ENCODE results near the gene MPIG6B. TPM values are rescaled to one million over a fixed set of nuclear protein-coding genes. Genes with fewer than 3 reads are reported as not detected.

The MPIG6B gene
- total RNA-seq, 1 experiment from 2014 or later = not detected

DNA sequence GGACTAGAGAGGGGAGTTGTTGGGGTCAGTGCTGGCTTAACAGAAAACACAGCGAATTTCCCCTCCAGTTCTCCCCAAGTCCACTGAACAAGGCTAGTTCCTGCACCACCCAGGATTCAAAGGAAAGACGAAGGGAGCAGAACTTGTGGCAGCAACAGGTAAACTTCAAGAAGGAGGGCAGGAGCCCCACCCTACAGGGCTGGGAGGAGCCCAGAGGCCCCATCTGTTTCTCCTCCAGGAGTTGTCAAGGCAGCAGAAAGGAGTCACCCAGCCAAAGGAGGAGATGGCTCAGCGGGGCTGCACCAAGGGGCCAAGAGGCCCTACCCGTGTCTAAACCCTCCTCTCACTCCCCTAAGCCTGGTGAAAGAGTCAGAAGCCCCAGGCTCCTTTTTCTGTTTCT, 41.0 kb downstream of the MPIG6B start:
- no peak overlapping the region for H3K14ac ChIP-seq (ENCODE audit: insufficient read depth, low read length)
- no peaks in the 10 kb centered on the region for H3K27me3 ChIP-seq (ENCODE audit: insufficient read depth, low read length)
- no peaks in the 10 kb centered on the region; the same call in 1 of the 2 replicates for H3K27me3 Mint-ChIP-seq (ENCODE audit: low read depth)
- DNase-seq = no peak
- H3K4me1 Mint-ChIP-seq = peaks cover 23 to 27% of the 10 kb centered on the region in 2 experiments
- H2AFZ ChIP-seq (ENCODE audit: low read length) = no peak overlapping the region
- H3K79me2 ChIP-seq (ENCODE audit: insufficient read depth, low read length) = no peaks in the 10 kb centered on the region
- H3K36me3 Mint-ChIP-seq (ENCODE audit: insufficient read depth in 1 of 3, low read depth in 3 of 3) = peaks cover 13 to 37% (median 29%) of the 10 kb centered on the region in 3 experiments
- no peak overlapping the region for H3K18ac ChIP-seq (ENCODE audit: insufficient read length, low read depth, low read length)
- H2BK5ac ChIP-seq (ENCODE audit: insufficient read length, low read length) = no peak overlapping the region
- no peaks in the 10 kb centered on the region for H3K4me1 ChIP-seq (ENCODE audit: insufficient read depth, low read length)
- H4K5ac ChIP-seq (ENCODE audit: insufficient read length, low read depth, low read length) = no peak overlapping the region
- WGBS (ENCODE audit: extremely low coverage, insufficient read length, low lambda C conversion rate) = no CpG with 5 or more reads among the region's 4 CpGs
- no peak overlapping the region for H3K4me3 Mint-ChIP-seq
- no peak overlapping the region for H3K9ac ChIP-seq (ENCODE audit: extremely low read depth, insufficient read length, low read length)
- H2BK12ac ChIP-seq (ENCODE audit: insufficient read length, low read depth, low read length) = no peak overlapping the region
- H3K27ac Mint-ChIP-seq = peak overlapping the region in 2 of 3 experiments; percentile 37 to 76; a peak in 2 of 7 replicates
- H4K91ac ChIP-seq (ENCODE audit: insufficient read length, low read depth, low read length) = no peak overlapping the region
- no peak overlapping the region for H2AK5ac ChIP-seq (ENCODE audit: insufficient read length, low read length)
- H3K56ac ChIP-seq (ENCODE audit: insufficient read length, low read depth, low read length) = no peak overlapping the region
- H4K20me1 ChIP-seq (ENCODE audit: control insufficient read depth, insufficient read depth, insufficient read length) = no peaks in the 10 kb centered on the region
- no peak overlapping the region for H3K4me2 ChIP-seq (ENCODE audit: insufficient read depth, insufficient read length, low read length)
- H2BK20ac ChIP-seq (ENCODE audit: low read depth, low read length, poor library complexity, severe bottlenecking) = no peak overlapping the region
- H3K23ac ChIP-seq (ENCODE audit: insufficient read length, low read depth, low read length) = no peak overlapping the region
- no peak overlapping the region for H2BK15ac ChIP-seq (ENCODE audit: low read depth, low read length)
- no peaks in the 10 kb centered on the region; a peak in 1 of 5 replicates for H3K9me3 Mint-ChIP-seq
- no peak overlapping the region for H3K4ac ChIP-seq (ENCODE audit: low read depth, low read length)
- no peaks in the 10 kb centered on the region for H3K79me1 ChIP-seq (ENCODE audit: insufficient read depth, low read depth, low read length, poor library complexity, severe bottlenecking)
- H2BK120ac ChIP-seq (ENCODE audit: low read depth, low read length, poor library complexity, severe bottlenecking) = no peak overlapping the region
- no peaks in the 10 kb centered on the region for H3K9me3 ChIP-seq (ENCODE audit: control insufficient read depth, low read depth, low read length)
- no peaks in the 10 kb centered on the region for H3K23me2 ChIP-seq (ENCODE audit: insufficient read length, low read depth, low read length, poor library complexity, severe bottlenecking)
- no peak overlapping the region for H3K27ac ChIP-seq (ENCODE audit: insufficient read length, low read depth, low read length)
- TF ChIP-seq, protein P1, sequence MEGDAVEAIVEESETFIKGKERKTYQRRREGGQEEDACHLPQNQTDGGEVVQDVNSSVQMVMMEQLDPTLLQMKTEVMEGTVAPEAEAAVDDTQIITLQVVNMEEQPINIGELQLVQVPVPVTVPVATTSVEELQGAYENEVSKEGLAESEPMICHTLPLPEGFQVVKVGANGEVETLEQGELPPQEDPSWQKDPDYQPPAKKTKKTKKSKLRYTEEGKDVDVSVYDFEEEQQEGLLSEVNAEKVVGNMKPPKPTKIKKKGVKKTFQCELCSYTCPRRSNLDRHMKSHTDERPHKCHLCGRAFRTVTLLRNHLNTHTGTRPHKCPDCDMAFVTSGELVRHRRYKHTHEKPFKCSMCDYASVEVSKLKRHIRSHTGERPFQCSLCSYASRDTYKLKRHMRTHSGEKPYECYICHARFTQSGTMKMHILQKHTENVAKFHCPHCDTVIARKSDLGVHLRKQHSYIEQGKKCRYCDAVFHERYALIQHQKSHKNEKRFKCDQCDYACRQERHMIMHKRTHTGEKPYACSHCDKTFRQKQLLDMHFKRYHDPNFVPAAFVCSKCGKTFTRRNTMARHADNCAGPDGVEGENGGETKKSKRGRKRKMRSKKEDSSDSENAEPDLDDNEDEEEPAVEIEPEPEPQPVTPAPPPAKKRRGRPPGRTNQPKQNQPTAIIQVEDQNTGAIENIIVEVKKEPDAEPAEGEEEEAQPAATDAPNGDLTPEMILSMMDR (conservative IDR thresholded peaks at IDR 0.05) = no peak
- H4K8ac ChIP-seq (replicated peaks; ENCODE audit: insufficient read length, low read depth, low read length) = no peak overlapping the region
- no peak overlapping the region for H3T11ph ChIP-seq (ENCODE audit: low read length)
